Adrenal gland (tissue), 12 donors: Measurements from ENCODE around the gene SYCP2L. TPM values are rescaled to one million over a fixed set of nuclear protein-coding genes. Genes with fewer than 3 reads are reported as not detected.

Experiments
- DNase-seq, 7 donors: peaks; one replicate each; pipeline ENCODE4 v3.0.0-alpha.2; 2019 to 2020
- H3K27ac ChIP-seq, 5 donors: fragments of 200-600 bp; sonication (generic) in 4 of 5; 1 replicate in 3 of 5; 2 replicates in 2 of 5; pipeline versions ENCODE4 v1.5.1 to v1.8.0; 2016 to 2020; ENCODE audit warnings: mild to moderate bottlenecking in 1 of 5
- H3K27me3 ChIP-seq: fragments of 200-600 bp; 2 replicates; pipeline ENCODE4 v1.8.0; 2021
- H3K36me3 ChIP-seq, 2 donors: fragments of 200-600 bp; replicated peaks in 1 of 2; 1 replicate in 1 of 2; 2 replicates in 1 of 2; pipeline versions ENCODE4 v1.5.1 to v1.8.0; 2018 to 2022
- H3K4me1 ChIP-seq, 2 donors: fragments of 200-600 bp; replicated peaks in 1 of 2; 1 replicate in 1 of 2; 2 replicates in 1 of 2; pipeline versions ENCODE4 v1.5.1 to v1.8.0; 2018 to 2021
- H3K4me3 ChIP-seq, 4 donors: fragments of 200-600 bp; sonication (generic) in 3 of 4; one replicate each; pipeline ENCODE4 v1.5.1; 2016 to 2018
- H3K9me3 ChIP-seq, 3 donors: fragments of 200-600 bp; sonication (generic) in 1 of 3; replicated peaks in 1 of 3; 1 replicate in 2 of 3; 2 replicates in 1 of 3; pipeline versions ENCODE4 v1.5.1 to v1.8.0; 2016 to 2021
- POLR2A ChIP-seq, 2 donors: fragments of 450-650 bp; IDR thresholded peaks; one replicate each; pipeline ENCODE4 v1.6.1; 2017; ENCODE audit warnings: antibody characterized with exemption in 2 of 2, mild to moderate bottlenecking in 2 of 2, moderate library complexity in 1 of 2
- WGBS, 4 donors: extraction: QIAGEN DNeasy Blood & Tissue Kit in 2 of 4; methylation state at CpG; one replicate each; pipeline versions ENCODE4 v1.1.5 to v1.1.7; 2013 to 2017; 5-methylcytosine and 5-hydroxymethylcytosine counted together
- intact Hi-C, 2 donors: fragments of 100-400 bp; cut with DNase I; formaldehyde crosslinking; loops; one replicate each; pipeline versions ENCODE4 v1.14.1 to v1.15.0; 2022 to 2023
- polyA plus RNA-seq, 3 donors: library from polyadenylated mRNA; stranded (reverse); fragments of 200-250 nt in 2 of 3; fragments of 350-450 nt in 1 of 3; fragmentation: Illumina TruSeq in 1 of 3; extraction: RNeasy Lipid Tissue Mini Kit (QIAGEN cat#74804) in 1 of 3; gene quantifications; one replicate each; pipeline ENCODE4 v1.2.3, GENCODE V29; 2013 to 2014
- total RNA-seq, 9 donors: library from RNA; depleted of rRNA in 4 of 9; stranded (reverse); fragments of >200 nt in 4 of 9; fragments of 120-200 nt in 1 of 9; fragmentation: NEBNext Ultra II Directional in 1 of 9; extraction: Animal tissue kit (Norgen Biotek cat#: 25700) in 1 of 9; gene quantifications; one replicate each; pipeline versions ENCODE4 v1.1.0 to v1.2.4, GENCODE V29; 2013 to 2023
- TF ChIP-seq, protein P1 (sequence below), 6 experiments: fragments of 450-650 bp in 4 of 6; fragments of 200-600 bp in 2 of 6; sonication (generic) in 1 of 6; IDR thresholded peaks; 1 replicate in 5 of 6; 2 replicates in 1 of 6; pipeline versions ENCODE4 v1.5.1 to v1.8.0; 2016 to 2021; ENCODE audit warnings: antibody characterized with exemption in 6 of 6, mild to moderate bottlenecking in 2 of 6, moderate library complexity in 1 of 6
- donor health status: healthy with polysubstance abuse.
- donor health status: Bipolar disorder and iron deficiency.
- donor health status: DM: yes; HTN: yes; CAD: no.
- donor health status: DM: no; HTN: no; CAD: no.
- donor health status: DM: no; HTN: no; CAD: no.
- donor health status: DM: yes; HTN: yes; CAD: no.

The SYCP2L gene
- total and polyA plus RNA-seq, 12 donors = 0.09 to 3.0 (median 0.64) TPM; not detected in 2

DNA sequence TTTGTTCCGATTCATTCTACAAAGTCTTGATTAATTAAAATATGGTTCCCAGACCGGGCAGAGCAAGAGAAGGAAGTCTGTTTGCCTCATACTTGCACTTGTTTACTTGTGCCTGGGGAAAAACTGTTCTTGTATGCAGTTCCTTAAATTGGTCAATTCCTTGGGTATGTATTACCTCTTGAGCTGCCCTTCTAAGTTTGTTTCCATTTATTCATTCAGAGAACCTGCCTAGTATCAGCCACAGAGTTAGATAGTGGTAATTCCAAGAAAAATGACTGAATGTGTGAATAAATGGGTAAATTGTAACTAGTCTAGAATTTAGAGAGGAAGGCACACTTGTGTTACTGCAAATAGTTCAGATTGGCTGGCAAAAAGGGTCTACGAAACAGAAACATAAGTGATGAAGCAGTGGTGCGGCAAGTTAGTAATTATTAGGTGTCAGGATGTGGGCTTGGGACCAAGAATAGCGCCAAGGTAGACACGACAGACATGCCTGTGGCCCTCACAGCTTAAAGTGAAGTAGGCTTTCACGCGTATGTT is 48.0 kb upstream of the SYCP2L start:
- no peak for DNase-seq
- Histone ChIP-seq H3K9me3 (no peaks in the 10 kb centered on the region), H3K4me3 (peak overlapping the region in 2 of 4 donors; percentile 60 to 64), H3K4me1 (peaks cover 6 to 14% of the 10 kb centered on the region in 2 donors), H3K27ac (peak overlapping the region in 2 of 5 donors; percentile 46 to 77), H3K36me3 (no peaks in the 10 kb centered on the region), H3K27me3 (no peaks in the 10 kb centered on the region)
- intact Hi-C loops = no loop called here
- TF ChIP-seq, protein P1, sequence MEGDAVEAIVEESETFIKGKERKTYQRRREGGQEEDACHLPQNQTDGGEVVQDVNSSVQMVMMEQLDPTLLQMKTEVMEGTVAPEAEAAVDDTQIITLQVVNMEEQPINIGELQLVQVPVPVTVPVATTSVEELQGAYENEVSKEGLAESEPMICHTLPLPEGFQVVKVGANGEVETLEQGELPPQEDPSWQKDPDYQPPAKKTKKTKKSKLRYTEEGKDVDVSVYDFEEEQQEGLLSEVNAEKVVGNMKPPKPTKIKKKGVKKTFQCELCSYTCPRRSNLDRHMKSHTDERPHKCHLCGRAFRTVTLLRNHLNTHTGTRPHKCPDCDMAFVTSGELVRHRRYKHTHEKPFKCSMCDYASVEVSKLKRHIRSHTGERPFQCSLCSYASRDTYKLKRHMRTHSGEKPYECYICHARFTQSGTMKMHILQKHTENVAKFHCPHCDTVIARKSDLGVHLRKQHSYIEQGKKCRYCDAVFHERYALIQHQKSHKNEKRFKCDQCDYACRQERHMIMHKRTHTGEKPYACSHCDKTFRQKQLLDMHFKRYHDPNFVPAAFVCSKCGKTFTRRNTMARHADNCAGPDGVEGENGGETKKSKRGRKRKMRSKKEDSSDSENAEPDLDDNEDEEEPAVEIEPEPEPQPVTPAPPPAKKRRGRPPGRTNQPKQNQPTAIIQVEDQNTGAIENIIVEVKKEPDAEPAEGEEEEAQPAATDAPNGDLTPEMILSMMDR (IDR thresholded peaks at IDR 0.05) = no peak
- TF ChIP-seq POLR2A (IDR thresholded peaks at IDR 0.05) = no peak
- 57 to 64% (median 62%) methylated on average over 8 of the region's 8 CpGs for WGBS, 4 donors

DNA sequence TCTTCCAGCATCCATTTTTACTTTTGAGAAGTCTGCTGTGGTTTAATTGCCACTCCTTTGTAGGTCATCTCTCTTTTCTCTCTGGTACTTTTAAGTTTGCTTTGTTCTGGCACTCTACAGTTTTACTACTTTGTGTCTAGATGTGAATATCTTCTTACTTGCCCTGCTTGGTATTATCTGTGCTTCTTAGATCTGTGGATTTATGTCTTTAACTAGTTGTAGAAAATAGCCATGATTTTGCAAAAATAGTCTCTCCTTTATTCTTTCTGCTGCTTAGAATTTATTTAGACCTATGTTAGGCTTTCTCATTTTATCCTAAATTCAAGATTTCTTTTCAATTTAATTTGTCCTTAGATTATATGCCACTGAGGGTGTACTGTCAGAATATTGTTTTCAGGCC is 43.3 kb upstream of the SYCP2L start:
- intact Hi-C loops = no loop called here
- TF ChIP-seq POLR2A (IDR thresholded peaks at IDR 0.05) = no peak
- TF ChIP-seq, protein P1 (IDR thresholded peaks at IDR 0.05) = no peak
- Histone ChIP-seq H3K4me1 (peaks cover 0 to 4% of the 10 kb centered on the region in 2 donors), H3K36me3 (no peaks in the 10 kb centered on the region), H3K27ac (no peak overlapping the region), H3K9me3 (no peaks in the 10 kb centered on the region), H3K4me3 (no peak overlapping the region), H3K27me3 (no peaks in the 10 kb centered on the region)
- DNase-seq = no peak

DNA sequence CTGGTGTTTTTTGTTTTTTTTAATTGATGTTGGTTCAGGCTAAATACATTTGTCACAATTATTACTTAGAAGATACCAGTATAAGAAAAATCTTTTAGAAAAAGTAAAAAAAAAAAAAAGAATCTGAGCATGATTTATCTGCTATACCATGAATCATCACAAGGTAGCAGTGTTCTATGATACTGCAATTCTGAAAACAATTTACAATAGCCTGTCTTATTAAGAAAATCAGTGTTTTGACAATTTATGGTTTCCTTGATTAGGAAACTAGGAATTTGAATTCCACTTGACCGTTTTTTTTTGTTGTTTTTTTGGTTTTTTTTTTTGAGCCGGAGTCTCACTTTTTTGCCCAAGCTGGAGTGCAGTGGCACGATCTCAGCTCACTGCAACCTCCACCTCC is 39.2 kb upstream of the SYCP2L start:
- intact Hi-C loops = no loop called here
- no peak overlapping the region for H3K27ac ChIP-seq
- H3K36me3 ChIP-seq = no peaks in the 10 kb centered on the region
- no peaks in the 10 kb centered on the region for H3K9me3 ChIP-seq
- H3K4me3 ChIP-seq = no peak overlapping the region
- 63 to 79% (median 69%) methylated on average over 3 of the region's 3 CpGs for WGBS, 4 donors
- TF ChIP-seq, protein P1 (IDR thresholded peaks at IDR 0.05) = peak in 1 of 6 experiments; percentile 19
- no peak for TF ChIP-seq POLR2A (IDR thresholded peaks at IDR 0.05)
- no peaks in the 10 kb centered on the region for H3K4me1 ChIP-seq
- no peak for DNase-seq
- no peaks in the 10 kb centered on the region for H3K27me3 ChIP-seq

DNA sequence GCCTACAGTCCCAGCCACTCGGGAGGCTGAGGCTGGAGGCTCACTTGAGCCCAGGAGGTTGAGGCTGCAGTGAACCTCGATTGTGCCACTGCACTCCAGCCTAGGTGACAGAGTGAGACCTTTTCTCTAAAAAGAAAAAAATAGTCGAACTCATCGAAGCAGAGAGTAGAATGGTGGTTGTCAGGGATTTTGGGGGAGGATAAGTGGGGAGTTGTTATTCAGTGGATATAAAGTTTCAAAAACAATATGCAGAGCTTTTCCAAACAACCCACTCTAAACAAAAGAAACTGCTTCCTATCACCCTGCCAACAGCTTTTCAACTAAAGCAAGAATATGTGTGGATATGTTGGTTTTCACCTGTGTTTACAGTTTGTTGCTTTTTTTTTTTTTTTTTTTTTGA is 37.0 kb upstream of the SYCP2L start:
- Histone ChIP-seq H3K4me1 (no peaks in the 10 kb centered on the region), H3K4me3 (no peak overlapping the region), H3K36me3 (no peaks in the 10 kb centered on the region), H3K27me3 (no peaks in the 10 kb centered on the region), H3K27ac (no peak overlapping the region), H3K9me3 (peaks cover 0 to 3% (median 0%) of the 10 kb centered on the region in 3 donors)
- no peak for DNase-seq
- intact Hi-C loops = no loop called here
- 67 to 84% (median 76%) methylated on average over 4 of the region's 4 CpGs for WGBS, 4 donors
- no peak for TF ChIP-seq POLR2A (IDR thresholded peaks at IDR 0.05)
- TF ChIP-seq, protein P1 (IDR thresholded peaks at IDR 0.05) = no peak
